ENCODE results near the gene TAF3. TPM values are rescaled to one million over a fixed set of nuclear protein-coding genes. Genes with fewer than 3 reads are reported as not detected.

Gene TAF3
- total and polyA plus RNA-seq, 4 donors, result 3.4 to 7.0 (median 5.0) TPM

DNA sequence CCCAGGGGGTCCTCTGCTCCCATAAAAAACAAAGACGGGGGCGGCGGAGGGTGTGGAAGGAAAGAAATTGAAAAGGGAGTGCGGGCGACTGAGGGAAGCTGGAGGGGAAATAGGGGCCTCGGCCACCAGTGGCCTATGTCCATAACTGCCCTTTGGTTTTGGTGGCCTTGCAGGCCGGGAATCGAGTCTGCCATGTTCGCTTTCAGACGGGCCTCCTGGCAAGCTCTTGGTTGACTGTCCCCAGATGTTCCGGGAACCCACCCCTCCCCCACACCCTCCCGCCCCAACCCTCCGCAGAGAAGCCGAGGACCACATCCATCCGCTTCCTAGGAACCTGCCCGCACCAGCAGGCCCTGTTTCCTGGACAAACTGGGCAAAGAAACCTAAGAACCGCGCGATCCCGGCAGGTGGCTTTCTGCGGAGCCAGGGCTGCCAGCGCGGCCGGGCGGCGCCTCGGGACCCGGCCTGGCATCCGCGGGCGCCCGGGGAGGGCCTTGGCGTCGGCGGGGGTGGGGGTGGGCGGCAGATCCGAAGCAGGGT, 216.2 kb downstream of the TAF3 start:
- DNase-seq (peak in 1 of 3 donors; percentile 13), ATAC-seq (ENCODE audit: insufficient read depth, low FRiP score) (no peak)
- no peaks in the 10 kb centered on the region for H3K36me3 ChIP-seq (ENCODE audit: control insufficient read depth in 4 of 4, insufficient read depth in 4 of 4, low read length in 4 of 4)
- H3K27ac ChIP-seq (ENCODE audit: low read depth in 1 of 2, low read length in 1 of 2), result no peak overlapping the region
- 2 to 4% methylated on average over 32 to 37 of the region's 37 CpGs for WGBS, 2 donors
- no peak for TF ChIP-seq CTCF (IDR thresholded peaks at IDR 0.05; ENCODE audit: control extremely low read depth, extremely low read depth)
- H3K9me3 ChIP-seq (ENCODE audit: control insufficient read depth in 4 of 4, insufficient read depth in 3 of 4, low read length in 3 of 4), result no peaks in the 10 kb centered on the region
- no peak overlapping the region for H3K9ac ChIP-seq (ENCODE audit: insufficient read depth in 1 of 2, low read length in 2 of 2)
- H3K4me1 ChIP-seq (ENCODE audit: control insufficient read depth in 5 of 5, insufficient read depth in 5 of 5, low read length in 5 of 5), result peaks cover 0 to 18% (median 5%) of the 10 kb centered on the region in 5 donors
- H3K4me3 ChIP-seq, result no peak overlapping the region
- peaks cover 1 to 89% (median 80%) of the 10 kb centered on the region in 3 donors for H3K27me3 ChIP-seq (ENCODE audit: control insufficient read depth in 3 of 3, insufficient read depth in 3 of 3, low read length in 2 of 3)

- Histone ChIP-seq H3K4me3 (no peak overlapping the region), H3K9me3 (ENCODE audit: control insufficient read depth in 4 of 4, insufficient read depth in 3 of 4, low read length in 3 of 4) (no peaks in the 10 kb centered on the region), H3K9ac (ENCODE audit: insufficient read depth in 1 of 2, low read length in 2 of 2) (no peak overlapping the region), H3K27ac (ENCODE audit: low read depth in 1 of 2, low read length in 1 of 2) (no peak overlapping the region), H3K36me3 (ENCODE audit: control insufficient read depth in 4 of 4, insufficient read depth in 4 of 4, low read length in 4 of 4) (no peaks in the 10 kb centered on the region), H3K4me1 (ENCODE audit: control insufficient read depth in 5 of 5, insufficient read depth in 5 of 5, low read length in 5 of 5) (peaks cover 0 to 18% (median 5%) of the 10 kb centered on the region in 5 donors), H3K27me3 (ENCODE audit: control insufficient read depth in 3 of 3, insufficient read depth in 3 of 3, low read length in 2 of 3) (peaks cover 4 to 92% (median 85%) of the 10 kb centered on the region in 3 donors)
- 3 to 9% methylated on average over 32 of the region's 32 CpGs for WGBS, 2 donors
- no peak for TF ChIP-seq CTCF (IDR thresholded peaks at IDR 0.05; ENCODE audit: control extremely low read depth, extremely low read depth)
- DNase-seq, result peak in 1 of 3 donors; percentile 40
- ATAC-seq (ENCODE audit: insufficient read depth, low FRiP score), result no peak
Measured at GRCh38 chr10:8035006-8035640, 216.8 kb downstream of the TAF3 start.

DNA sequence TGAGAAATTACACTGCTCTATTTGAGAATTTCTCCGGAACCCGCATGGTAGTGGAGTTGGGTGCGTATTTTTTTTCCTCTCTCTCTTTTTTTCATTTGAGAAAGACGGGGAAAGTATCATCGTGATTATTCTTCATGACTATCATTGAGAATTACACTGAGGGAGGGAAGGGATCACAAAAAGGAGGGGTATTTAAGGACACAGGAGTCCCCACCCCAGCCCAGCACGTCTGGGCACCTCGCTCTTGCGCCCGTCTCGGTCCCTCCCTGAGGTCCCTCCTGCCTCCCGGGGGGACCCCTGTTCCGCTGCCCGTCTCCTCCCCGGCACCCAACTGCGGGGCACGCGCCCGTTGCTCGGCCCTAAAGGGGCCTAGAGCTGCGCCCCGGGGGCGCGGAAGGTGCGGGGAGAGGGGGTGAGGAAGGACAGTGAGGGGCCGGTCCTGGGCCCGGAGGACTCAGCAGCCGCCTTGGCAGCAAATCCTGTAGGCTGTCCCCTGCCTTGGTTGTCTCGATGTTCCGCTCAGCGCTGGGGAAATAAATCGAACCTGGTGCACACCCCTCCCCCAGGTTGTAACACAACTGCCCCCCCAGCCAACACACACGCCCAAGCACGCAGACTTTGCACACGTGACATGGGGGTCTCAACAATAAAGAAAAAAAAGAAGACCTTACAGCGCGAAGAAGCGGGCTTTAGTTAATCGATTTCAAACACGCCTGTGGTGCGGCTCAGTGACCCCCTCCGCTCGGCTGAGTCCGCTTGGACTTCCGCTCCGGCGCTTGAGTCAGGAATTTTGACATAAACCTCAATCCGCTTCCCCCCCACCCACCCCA, 217.6 kb downstream of the TAF3 start:
- ATAC-seq (ENCODE audit: insufficient read depth, low FRiP score) (no peak), DNase-seq (peak in 1 of 3 donors; percentile 7)
- H3K4me1 ChIP-seq (ENCODE audit: control insufficient read depth in 5 of 5, insufficient read depth in 5 of 5, low read length in 5 of 5), result peaks cover 0 to 18% (median 5%) of the 10 kb centered on the region in 5 donors

More for the DNA sequence above, 217.6 kb downstream of the TAF3 start:
- no peak overlapping the region for H3K27ac ChIP-seq (ENCODE audit: low read depth in 1 of 2, low read length in 1 of 2)
- no peak overlapping the region for H3K4me3 ChIP-seq
- TF ChIP-seq CTCF (IDR thresholded peaks at IDR 0.05; ENCODE audit: control extremely low read depth, extremely low read depth), result no peak
- no peaks in the 10 kb centered on the region for H3K36me3 ChIP-seq (ENCODE audit: control insufficient read depth in 4 of 4, insufficient read depth in 4 of 4, low read length in 4 of 4)
- no peak overlapping the region for H3K9ac ChIP-seq (ENCODE audit: insufficient read depth in 1 of 2, low read length in 2 of 2)
- WGBS, 2 donors, result 7 to 9% methylated on average over 47 of the region's 47 CpGs
- H3K27me3 ChIP-seq (ENCODE audit: control insufficient read depth in 3 of 3, insufficient read depth in 3 of 3, low read length in 2 of 3), result peaks cover 7 to 97% (median 88%) of the 10 kb centered on the region in 3 donors
- no peaks in the 10 kb centered on the region for H3K9me3 ChIP-seq (ENCODE audit: control insufficient read depth in 4 of 4, insufficient read depth in 3 of 4, low read length in 3 of 4)
